GM18867 (cell line): ENCODE data around the gene TMPRSS6.

ENCODE experiments used
- ATAC-seq: cut with Tn5 transposase; IDR thresholded peaks from one replicate; pipeline ENCODE4 v1.9.1; 2021; ENCODE audit warnings: mild to moderate bottlenecking, moderate library complexity; ENCODE audit not compliant: unreplicated experiment

TMPRSS6 gene

DNA sequence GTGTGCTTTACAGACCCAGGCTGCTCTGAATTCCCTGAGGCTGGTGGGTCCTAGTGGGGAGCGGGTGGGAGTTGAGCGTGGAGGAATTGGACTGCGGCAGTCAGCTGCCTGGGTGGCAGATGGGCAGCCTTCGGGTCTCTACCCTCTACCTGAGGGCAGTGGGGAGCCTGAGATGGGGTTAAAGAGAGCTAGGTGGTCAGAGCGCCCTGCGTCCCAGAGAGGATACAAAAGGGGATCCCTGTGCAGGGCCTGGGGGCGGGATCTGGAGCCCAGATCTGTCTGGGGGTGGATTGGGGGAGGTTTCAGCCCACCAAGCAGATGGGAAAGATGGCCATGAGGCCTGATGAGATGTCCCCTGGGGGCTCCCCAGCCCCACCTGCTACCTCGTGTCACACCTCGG, 39.8 kb downstream of the TMPRSS6 start:
- no peak for ATAC-seq

DNA sequence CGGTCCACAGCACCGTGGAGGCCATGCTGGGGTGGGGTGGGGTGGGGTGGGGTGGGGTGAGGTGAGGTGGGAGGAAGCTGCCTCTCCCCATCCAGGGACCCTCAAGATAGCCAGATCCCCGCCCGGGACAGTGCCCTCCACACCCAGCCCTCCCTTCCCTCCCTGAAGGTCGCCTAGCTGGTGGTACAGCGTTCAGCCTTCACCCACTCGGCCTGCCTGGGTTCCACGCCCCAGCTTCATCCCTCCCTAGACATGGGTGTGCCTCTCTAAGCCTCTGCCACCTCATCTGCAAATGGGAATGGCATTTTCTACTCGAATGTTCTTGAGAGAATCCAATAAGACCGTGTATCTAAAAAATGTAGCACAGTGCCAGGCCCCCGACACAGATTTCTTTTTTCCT, 40.2 kb downstream of the TMPRSS6 start:
- no peak for ATAC-seq

DNA sequence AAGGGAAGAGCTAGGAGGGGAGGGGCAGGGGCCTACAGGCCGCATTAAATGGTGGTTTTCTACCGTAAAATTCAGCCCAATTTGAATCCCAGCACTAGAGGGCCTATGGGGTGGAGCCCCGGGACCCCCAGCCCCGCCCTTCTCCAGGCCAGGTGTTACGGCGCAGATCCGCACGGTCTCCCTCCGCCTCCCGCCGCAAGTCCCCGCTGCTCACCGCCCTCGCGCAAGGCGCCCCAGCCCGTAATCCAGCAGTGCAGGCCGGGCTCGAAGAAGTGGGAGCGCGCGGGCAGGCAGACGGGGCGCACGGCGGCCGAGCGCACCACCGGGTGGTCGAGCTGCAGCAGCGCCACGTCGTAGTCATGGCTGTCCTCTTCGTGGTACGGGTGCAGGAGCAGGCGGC, 40.7 kb downstream of the TMPRSS6 start:
- no peak for ATAC-seq

DNA sequence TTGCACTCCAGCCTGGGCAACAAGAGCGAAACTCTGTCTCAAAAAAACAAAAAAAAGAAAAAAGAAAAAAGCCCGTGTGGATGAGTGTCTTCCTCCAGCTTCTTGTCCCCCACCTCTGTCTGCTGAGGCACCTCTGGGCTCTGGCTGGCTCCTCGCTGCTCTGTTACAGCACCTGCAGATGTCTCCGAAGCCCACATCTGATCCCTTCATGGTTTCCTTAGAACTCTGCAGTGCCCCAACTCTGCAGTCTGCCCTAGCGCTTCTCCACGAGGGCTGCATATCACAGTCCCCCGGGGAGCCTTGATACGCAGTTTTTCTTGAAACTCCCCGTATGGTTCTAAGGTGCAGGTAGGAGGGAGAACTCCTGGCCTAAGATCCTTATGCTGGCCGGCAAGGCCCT, 42.1 kb downstream of the TMPRSS6 start:
- ATAC-seq = no peak

DNA sequence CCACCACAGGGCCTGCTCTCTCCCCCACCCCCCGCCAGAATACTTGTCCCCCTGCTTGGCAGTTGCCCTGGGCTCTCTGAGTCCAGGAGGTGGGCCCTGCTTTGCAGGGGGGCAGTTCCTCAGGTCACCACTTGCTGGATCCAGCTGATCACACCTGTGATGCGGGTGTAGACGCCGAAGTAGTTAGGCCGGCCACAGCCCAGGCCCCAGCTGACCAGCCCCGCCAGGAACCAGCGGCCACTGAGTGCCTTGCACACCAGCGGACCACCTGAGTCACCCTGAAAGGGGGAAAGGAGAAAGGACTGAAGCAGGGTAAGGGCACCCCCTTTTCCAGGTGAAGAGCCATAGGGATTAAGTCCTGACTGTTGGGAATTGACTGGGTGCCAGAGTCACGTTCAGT, 43.6 kb downstream of the TMPRSS6 start:
- ATAC-seq = no peak

DNA sequence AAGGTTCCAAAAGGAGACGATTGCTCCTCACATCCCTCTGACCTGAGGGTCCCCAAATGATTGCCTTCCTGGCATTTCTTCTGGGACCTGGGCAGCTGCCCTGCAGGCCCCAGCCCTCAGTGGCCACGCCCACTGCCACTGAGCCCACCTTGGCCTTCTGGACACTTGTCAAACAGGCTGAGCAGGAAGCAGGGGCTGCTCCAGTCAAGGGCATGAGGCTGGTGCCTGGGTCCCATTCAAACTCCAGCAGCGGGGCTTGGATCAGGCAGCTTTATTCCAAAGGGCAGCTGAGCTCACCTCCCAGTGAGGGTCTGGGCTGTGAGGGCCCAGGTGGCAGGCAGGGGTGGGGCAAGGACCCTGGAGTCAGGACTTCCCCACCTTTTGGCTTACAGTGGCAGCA, 44.3 kb downstream of the TMPRSS6 start:
- ATAC-seq = no peak

DNA sequence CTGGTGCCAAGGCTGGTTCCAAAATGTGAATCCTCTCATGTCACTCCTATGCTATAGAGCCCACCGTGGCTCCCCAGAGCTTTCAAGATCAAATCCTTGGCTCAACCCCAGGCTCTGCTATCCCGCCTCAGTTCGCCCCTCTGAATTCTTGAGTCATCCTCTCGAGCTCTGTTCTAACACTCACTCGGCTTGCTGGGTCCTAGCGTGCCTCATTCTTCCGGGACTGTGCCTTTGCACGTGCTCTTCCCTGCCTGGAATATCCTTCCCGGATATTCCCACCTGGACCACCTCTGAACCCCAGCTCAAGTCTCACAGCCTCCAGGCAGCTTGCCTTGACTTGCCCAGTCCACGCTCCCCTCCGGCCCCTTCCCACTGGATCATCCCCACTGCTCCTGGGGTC, 45.0 kb downstream of the TMPRSS6 start:
- no peak for ATAC-seq

DNA sequence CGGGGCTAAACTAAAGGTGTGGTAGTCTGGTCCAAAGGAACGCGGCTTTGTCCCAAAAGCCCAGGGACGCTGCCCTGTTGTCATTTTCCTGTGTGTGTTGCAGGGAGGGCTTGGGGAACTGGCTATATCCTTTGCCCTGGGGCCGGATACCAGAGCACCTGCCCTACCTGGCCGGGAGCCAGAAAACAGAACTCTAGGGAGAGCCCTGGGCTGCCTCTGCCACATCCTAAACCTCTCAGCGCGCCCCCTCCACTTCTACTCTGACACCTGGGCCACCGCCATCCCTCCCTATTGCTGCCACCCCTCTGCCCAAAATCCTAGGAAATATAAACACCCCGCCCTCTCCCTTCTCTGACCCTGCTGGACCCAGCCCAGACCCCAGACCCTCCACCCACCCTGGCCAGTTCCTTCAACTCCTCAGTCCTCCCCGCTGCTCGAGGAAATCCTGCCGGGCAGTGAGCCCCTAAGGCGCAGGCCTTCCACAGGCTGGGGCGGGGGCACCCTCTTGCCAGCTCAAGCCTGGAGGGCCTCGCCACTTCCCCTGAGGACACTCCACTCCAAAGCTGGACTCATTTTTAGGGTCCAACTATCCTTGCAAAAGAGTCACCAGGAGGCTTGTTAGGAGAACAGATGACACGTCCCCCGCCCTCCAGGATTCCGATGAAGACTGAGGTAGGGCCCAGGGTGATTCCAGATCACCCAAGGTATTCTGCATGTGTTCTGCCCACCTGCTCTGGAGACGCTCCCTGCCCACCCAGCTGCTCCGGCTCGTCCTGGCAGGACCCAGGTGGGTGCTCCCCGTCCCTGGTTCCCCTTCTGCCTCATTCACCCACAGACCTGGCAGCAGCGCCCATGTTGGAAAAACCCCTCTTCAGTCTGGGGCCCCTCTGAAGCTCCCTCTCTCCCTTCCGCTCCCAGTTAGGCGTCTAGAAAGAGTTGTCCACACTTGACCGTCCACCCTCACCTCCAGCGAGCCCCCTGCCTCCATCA, 45.8 kb downstream of the TMPRSS6 start:
- no peak for ATAC-seq

DNA sequence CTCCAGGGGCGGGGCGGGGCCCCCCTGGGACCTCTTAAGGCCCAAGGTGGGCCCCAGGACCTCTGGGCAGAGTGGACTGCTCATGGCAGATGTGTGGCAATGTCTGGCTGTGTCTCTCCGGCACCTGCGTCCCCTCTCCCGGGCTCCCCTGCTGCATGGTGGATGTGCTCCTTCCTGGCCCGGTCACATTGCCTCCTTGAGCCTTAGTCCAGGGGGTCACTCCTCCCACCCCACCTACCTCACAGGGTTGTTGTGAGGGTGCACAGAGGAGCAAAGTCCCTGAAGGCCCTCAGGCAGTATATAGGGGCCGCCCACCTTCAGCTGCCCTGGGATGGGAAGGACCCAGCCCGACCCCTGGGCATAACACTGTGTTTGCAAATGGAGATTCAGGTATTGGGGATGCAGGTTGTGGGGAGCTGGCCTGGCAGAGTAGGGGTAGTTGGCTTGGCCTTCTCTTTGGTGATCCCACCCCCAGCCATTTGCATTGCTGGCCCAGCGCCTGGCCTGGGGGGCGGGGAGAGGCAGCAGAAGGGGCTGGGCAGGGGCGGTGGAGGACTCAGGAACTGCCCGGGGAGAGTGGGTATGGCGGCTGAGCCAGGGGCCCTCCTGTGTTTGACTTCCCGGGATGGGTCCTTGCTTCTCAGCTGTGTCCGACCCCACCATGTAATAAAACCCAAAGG, 46.7 kb downstream of the TMPRSS6 start:
- no peak for ATAC-seq

DNA sequence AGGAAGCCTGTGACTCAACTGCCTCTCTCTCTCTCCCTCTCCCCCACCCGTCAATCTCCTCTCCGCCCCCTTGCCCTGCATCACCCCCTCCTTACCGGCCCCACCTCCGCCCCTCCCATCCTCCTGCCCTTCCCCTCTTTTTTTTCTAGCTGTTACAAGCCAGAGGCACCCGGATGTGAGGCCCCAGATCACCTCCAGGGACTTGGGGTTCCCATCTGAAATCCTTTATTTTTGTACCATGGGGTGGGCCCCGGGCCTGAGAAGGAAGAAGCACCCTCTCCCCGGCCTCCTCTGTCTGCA, 47.2 kb downstream of the TMPRSS6 start:
- ATAC-seq = no peak

DNA sequence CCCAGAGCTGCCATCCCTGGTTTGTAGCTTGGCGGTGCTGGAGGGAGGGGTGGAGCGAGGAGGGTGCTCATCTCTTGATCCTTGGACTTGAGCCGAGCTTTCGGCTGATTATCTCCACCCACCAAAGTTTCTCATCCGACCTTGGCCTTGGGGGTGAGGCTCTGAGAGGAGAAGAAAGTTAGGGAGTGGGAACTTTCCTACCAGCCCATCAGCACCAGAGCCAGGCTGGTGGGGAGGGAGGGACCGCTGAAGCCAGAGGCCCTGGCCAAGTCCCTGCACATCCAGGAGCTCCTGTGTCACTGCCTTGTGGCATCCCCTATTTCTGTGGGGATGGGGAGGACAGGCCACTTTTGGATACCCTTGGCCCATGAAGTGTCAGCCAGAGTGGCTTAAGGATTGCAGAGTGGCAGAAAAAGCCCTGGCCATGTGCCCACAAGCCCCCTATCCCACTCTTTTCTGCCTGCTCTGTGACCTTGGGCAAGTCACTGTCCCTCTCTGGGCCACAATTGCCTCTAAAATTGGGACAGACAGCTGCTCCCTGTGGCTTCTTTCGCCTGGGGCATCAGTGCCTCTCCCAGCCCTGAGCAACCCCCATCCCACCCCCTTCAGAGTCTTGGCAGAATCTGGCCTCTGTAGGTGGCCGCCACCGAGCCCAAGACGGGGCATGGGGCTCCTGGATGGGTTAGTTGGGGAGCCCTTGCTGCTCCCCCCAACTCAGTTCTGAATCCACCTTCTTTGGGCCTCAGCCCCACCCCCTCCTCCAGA, 47.7 kb downstream of the TMPRSS6 start:
- ATAC-seq = no peak

DNA sequence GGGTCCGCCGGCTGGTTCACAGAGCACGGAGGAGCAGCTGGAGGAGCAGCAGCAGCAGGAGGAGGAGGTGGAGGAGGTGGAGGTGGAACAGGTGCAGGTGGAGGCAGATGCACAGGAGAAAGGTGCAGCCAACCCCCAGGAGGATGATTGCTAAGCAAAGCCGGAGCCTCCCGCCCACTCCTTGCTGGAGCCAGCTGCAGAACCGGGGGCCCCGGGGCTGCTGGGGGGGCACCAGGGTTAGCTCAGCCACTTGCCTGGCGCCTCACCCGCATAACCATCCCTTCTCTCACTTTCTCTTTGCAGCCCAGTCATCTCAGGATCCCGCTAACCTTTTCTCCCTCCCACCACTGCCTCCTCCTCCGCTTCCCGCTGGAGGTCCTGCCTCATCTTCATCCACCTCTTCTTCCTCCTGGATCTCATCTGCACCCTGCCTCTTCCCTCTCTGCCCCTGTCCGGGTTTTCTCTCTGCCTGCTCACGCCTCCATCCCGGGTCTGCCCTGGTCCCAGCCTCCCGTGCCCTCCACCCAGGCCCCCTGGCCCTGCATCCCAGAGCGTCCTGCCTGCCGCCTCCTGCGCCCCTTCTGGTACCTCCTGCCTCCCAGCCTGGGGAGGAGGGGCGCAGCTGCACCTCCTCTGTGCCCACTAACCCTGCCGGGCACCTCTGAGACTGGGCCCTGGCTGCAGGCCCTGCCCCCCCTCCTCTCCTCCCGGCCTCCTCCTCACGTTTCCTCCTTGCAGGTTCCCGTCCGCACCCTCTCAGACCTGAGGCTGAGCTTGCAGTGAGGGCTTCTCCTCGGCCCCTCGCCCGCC, 48.5 kb downstream of the TMPRSS6 start:
- ATAC-seq = no peak

DNA sequence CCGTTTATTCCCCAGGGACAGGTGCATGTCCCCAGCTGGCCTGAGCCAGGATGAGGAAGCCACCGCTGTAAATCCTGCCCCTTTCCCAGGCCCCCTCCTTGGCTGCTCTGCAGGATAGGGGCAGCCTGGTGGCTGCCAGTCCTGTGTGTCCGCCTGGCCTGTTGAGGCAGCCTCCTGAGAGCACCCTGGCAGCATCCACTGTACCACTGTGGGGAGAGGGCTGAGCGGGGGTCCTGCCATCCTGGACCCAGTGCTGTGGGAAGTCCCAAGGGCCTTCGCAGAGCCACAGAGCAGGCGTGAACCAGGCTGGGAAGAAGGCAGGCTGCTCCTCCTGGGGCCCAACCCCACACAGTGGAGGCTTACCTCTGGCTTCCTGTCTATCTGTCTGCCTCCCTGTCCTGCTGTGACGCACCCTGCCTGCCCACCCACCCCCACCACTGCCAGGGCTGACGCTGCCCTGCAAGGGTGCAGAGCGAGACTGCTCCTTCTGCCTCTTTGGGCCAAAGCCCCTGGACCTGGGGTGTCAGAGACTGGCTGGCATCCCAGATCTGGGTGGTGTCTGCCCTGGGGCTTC, 49.5 kb downstream of the TMPRSS6 start:
- no peak for ATAC-seq

DNA sequence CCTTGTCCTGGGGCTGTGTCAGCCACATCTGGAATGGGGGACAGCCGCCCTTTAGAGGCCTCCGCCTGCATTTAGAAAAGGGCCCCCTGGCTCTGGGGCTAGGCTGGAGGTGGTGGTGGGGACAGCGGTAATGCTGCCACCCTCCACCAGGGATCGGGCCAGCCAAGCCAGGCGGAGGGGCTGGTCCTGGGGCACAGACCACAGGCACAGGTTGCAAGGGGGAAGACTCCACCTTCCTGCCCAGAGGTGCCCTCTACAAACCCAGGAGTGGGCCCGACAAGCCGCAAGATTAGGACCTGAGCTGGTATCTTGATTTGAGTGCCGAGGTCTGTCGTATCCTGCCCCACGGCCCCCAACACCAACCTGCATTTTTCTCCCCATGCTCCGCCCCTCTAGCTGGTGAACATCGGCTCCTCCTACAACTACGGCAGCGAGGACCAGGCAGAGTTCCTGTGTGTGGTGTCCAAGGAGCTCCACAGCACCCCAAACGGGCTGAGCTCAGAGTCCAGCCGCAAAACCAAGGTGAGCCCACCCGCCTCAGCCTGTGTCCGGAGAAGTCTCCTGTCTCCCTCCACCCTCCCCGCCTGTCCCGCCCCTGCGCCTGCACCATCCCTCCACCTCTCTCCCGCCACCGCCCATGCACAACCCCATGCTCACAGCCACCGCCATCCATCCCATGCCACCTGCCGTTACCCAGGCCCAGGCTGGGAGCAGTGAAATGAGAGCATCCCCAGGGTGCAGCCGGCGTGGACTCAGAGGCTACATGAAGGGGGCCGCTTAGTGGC, 50.4 kb downstream of the TMPRSS6 start:
- ATAC-seq = no peak

DNA sequence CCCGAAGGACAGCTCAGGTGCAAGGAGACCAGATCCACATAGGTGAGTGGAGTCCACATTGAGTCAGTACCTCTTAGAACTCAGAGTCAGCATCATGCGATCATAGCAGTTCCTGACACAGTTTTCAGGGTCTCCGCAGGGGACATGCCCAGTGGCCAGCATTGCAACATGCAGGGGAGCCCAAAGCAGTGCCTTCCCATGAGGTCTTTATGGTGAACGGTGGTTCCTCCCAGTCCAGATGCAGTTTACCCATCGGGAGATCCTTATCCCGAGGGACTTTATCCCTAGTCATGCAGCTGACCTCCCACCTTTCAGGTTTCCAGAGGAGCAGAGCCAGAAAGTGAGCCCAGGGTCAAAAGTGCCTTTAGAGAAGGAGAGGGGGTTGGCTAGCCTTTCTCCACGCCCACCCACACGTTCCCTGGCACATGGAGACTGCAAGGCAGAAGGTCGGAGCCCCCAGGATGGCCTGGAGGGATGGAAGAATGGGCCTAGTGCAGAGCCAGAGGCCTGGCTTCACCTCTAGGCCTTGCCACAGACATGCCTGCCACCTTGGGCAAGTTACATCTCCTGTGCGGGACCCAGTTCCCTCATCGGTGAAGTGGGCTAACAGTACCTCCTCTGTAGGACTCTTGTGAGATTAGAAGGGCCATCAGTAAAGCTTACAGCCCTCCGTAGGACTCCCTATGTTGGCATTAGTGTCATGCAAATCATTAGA, 51.6 kb downstream of the TMPRSS6 start:
- no peak for ATAC-seq

DNA sequence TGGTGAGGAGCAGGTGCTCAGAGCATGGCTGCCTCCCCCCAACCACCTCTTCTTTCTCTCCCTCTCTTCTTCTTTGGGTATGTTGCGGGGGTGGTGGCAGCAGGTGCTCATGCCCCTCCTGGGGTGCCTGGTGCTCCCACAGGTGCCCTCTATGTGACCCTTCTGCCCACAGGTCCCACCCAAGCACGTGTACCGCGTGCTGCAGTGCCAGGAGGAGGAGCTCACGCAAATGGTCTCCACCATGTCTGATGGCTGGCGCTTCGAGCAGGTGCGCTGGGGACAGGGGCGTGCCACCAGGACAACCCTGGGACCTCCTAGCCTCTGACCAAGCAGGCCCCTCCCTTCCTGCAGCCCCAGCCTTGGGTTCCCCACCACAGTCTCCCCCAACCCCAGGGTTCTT, 52.3 kb downstream of the TMPRSS6 start:
- ATAC-seq = no peak

DNA sequence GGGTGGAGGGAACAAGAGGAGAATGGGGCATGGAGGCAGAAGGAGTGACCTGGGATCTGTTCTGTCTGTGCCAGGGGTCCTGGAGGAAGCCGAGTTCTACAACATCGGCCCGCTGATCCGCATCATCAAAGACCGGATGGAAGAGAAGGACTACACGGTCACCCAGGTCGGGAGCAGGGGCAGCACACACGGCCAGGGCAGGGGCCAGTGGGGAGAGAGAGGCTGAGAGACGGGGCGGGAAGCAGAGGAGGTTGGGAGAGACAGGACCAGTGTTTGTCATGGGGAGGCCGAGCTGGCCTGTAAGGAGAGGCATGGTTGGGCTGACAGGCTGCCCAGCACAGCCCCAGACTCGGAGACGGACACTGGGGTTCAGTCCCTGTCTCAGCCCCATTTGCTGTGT, 53.3 kb downstream of the TMPRSS6 start:
- no peak for ATAC-seq

DNA sequence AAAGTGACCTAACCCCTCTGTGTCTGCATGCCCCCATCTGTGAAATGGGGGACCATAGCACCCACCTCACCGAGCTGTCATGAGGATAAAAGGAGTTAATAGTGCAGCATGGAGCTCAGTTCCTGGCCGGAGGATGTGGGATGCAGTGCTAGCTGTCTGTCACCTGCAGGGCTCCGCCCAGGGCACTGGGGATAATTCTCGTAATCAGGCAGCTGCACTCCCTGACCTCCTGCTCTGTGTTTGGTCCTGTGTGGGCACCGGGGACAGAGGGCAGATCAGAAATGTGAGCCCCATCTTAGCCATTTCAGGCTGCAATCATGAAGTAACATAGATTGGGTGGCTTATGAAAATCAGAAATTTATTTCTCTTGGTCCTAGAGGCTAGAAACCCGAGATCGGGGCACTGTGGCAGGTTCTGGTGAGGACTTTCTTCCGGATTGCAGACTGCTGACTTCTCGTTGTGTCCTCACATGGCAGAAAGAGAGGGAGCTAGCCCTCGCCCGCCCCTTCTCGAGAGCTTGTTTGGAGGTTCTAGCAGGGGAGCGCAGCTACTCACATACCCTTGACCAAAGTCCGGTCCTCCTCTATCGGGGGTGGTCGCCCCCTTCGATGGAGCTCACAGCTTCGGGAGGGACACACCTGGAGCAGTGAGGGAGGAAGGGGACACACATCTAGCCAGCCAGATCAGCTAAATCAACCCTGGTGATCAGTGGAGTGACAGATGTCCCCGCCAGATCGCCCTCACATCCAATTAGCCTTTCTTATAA, 54.7 kb downstream of the TMPRSS6 start:
- ATAC-seq = no peak

DNA sequence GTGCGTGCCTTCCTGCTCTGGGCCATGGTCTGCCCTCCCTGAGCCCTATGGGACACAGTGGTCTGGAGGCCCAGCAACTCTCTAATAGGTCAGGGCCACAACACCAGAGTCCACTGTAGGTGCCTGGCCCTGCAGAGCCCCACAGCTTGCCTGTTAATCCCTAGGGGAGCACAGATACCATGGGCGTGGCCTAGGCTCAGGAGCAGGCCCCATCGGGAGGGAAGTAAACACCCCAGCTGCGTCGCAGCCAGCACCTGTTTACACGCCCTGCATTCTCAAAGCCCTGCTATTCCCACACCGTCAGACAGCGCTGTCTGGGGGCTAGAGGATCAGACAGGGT, 55.5 kb downstream of the TMPRSS6 start:
- no peak for ATAC-seq
